CD4-positive, CD25-positive, alpha-beta regulatory T cell (primary cell): ENCODE data around the gene ARFGEF3. TPM values are rescaled to one million over a fixed set of nuclear protein-coding genes. Genes with fewer than 3 reads are reported as not detected.

Experiments
- ATAC-seq, 2 donors: fragments of 150-1000 bp; cut with Tn5 transposase; one replicate each; pipeline ENCODE4 v1.10.0; 2021; ENCODE audit warnings: low read depth in 2 of 2, moderate number of reproducible peaks in 2 of 2, moderate library complexity in 1 of 2
- DNase-seq, 3 donors: peaks; one replicate each; pipeline versions ENCODE4 v3.0.0 to v3.0.0-alpha.2; 2012 to 2022; ENCODE audit warnings: mixed read lengths in 1 of 3
- H3K27ac ChIP-seq: one replicate; pipeline ENCODE4 v1.7.0; 2013; ENCODE audit warnings: mild to moderate bottlenecking, low read length; ENCODE audit not compliant: insufficient read depth, poor library complexity, severe bottlenecking
- H3K27me3 ChIP-seq: one replicate; pipeline ENCODE4 v1.7.0; 2013; ENCODE audit warnings: low read length; ENCODE audit not compliant: control insufficient read depth, insufficient read depth
- H3K36me3 ChIP-seq: one replicate; pipeline ENCODE4 v1.7.0; 2013; ENCODE audit warnings: mild to moderate bottlenecking, low read length, moderate library complexity; ENCODE audit not compliant: control insufficient read depth, insufficient read depth
- H3K4me1 ChIP-seq: 2 replicates; pipeline ENCODE4 v1.7.0; 2013; ENCODE audit warnings: mild to moderate bottlenecking, low read length; ENCODE audit not compliant: insufficient read depth, control insufficient read depth, poor library complexity, severe bottlenecking
- H3K4me3 ChIP-seq: one replicate; pipeline ENCODE4 v1.7.0; 2013; ENCODE audit warnings: low read depth, mild to moderate bottlenecking, low read length, moderate library complexity
- H3K9me3 ChIP-seq, 2 experiments: 1 replicate in 1 of 2; 2 replicates in 1 of 2; pipeline ENCODE4 v1.7.0; 2013; ENCODE audit warnings: low read length in 2 of 2, mild to moderate bottlenecking in 1 of 2, moderate library complexity in 1 of 2; ENCODE audit not compliant: control insufficient read depth in 2 of 2
- H3K27ac Mint-ChIP-seq, 3 donors: one replicate each; pipeline ENCODE4 v1.8.0; 2020 to 2022; ENCODE audit warnings: mild to moderate bottlenecking in 3 of 3, mixed read lengths in 3 of 3, moderate library complexity in 2 of 3
- H3K27me3 Mint-ChIP-seq: one replicate; pipeline ENCODE4 v1.8.0; 2022; ENCODE audit warnings: mild to moderate bottlenecking, mixed read lengths
- H3K36me3 Mint-ChIP-seq: one replicate; pipeline ENCODE4 v1.8.0; 2020; ENCODE audit warnings: mixed read lengths
- H3K4me1 Mint-ChIP-seq, 4 donors: one replicate each; pipeline ENCODE4 v1.8.0; 2020 to 2022; ENCODE audit warnings: mixed read lengths in 4 of 4, mild to moderate bottlenecking in 1 of 4
- H3K4me3 Mint-ChIP-seq, 4 donors: one replicate each; pipeline ENCODE4 v1.8.0; 2020 to 2022; ENCODE audit warnings: mild to moderate bottlenecking in 4 of 4, mixed read lengths in 4 of 4, moderate library complexity in 3 of 4
- H3K9me3 Mint-ChIP-seq, 7 donors: one replicate each; pipeline ENCODE4 v1.8.0; 2020 to 2022; ENCODE audit warnings: mixed read lengths in 7 of 7, mild to moderate bottlenecking in 3 of 7, moderate library complexity in 2 of 7
- polyA plus RNA-seq, 4 donors: library from polyadenylated mRNA; unstranded; fragments of 300-500 nt; fragmentation: Illumina TruSeq; gene quantifications; one replicate each; pipeline ENCODE4 v1.2.3, GENCODE V29; 2021
- total RNA-seq: library from RNA; stranded (reverse); gene quantifications from one replicate; pipeline ENCODE4 v1.2.3, GENCODE V29; 2022

Gene ARFGEF3
- total and polyA plus RNA-seq, 5 donors from 2014 or later: not detected

DNA sequence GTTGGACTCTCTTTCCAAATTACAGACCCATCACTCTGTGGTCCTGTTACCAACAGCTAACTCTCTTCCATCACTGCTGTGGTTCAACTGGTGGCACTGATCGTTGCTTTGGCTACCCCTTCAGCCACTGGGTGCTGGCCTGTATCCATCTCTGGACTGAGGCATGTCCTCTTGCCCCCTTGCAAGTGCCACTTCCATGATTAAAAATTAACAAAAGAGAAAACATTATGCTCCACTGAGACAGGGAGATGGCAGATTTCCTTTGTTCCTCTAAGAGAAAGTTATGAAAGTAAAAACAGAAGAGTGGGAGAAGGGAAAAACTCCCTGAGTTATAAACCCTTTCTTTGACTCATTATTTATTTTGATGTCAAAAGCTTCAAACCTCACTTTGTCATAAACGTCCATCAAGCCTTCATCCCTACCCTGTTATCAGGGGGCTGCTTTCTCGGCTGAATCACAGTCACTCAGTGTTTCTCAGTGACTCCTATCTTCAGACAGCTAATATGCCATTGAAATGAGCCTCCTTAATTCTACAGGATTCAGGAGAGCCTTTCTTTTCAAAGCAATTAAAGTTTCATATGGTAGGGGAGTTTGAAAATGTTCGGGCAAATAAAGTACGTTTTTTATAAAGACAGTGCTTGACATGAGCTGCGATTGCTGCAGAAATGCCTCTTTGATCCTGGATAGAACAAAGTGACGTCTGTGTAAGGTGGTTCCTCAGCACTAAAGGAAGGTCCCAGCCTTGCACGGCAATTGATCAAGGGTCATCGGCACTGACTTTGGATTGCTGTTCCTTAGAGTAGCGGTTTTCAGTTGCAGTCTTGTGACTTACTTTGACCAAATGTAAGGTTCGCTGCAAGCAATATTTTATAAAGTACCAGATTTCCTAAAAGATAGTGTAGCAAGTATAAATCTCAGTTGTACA, 106.5 kb downstream of the ARFGEF3 start:
- Mint-ChIP-seq H3K4me1 (no peaks in the 10 kb centered on the region), H3K36me3 (no peaks in the 10 kb centered on the region), H3K9me3 (peaks cover 0 to 2% (median 0%) of the 10 kb centered on the region in 7 donors), H3K27ac (no peak overlapping the region), H3K4me3 (no peak overlapping the region), H3K27me3 (no peaks in the 10 kb centered on the region)
- Histone ChIP-seq H3K36me3 (no peaks in the 10 kb centered on the region), H3K9me3 (no peaks in the 10 kb centered on the region), H3K27me3 (peaks cover 3% of the 10 kb centered on the region), H3K27ac (no peak overlapping the region), H3K4me3 (no peak overlapping the region), H3K4me1 (no peaks in the 10 kb centered on the region)
- no peak for DNase-seq
- ATAC-seq: no peak

DNA sequence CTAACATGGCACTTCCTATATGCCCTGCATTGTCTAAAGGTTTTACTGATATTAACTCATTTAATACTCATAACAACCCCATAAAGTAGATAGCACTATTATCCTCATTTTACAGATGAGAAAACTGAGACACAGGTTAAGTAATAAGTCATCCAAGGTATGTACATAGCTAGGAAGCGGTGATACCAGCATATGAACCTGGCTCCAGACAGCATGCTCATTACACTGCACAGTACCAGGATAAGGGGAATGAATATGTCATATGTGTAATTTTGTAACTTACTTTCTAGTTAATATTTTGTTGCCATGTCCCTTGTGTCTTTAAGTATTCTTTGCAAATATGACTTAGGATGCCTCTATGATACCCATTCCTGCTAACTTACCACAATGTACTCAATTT, 109.7 kb downstream of the ARFGEF3 start:
- Mint-ChIP-seq H3K36me3 (no peaks in the 10 kb centered on the region), H3K27ac (no peak overlapping the region), H3K4me3 (no peak overlapping the region), H3K27me3 (no peaks in the 10 kb centered on the region), H3K9me3 (no peaks in the 10 kb centered on the region), H3K4me1 (no peaks in the 10 kb centered on the region)
- no peaks in the 10 kb centered on the region for H3K36me3 ChIP-seq
- H3K27me3 ChIP-seq: no peaks in the 10 kb centered on the region
- no peaks in the 10 kb centered on the region for H3K9me3 ChIP-seq
- no peak overlapping the region for H3K27ac ChIP-seq
- ATAC-seq (no peak), DNase-seq (no peak)
- no peak overlapping the region for H3K4me3 ChIP-seq
- H3K4me1 ChIP-seq: no peaks in the 10 kb centered on the region

DNA sequence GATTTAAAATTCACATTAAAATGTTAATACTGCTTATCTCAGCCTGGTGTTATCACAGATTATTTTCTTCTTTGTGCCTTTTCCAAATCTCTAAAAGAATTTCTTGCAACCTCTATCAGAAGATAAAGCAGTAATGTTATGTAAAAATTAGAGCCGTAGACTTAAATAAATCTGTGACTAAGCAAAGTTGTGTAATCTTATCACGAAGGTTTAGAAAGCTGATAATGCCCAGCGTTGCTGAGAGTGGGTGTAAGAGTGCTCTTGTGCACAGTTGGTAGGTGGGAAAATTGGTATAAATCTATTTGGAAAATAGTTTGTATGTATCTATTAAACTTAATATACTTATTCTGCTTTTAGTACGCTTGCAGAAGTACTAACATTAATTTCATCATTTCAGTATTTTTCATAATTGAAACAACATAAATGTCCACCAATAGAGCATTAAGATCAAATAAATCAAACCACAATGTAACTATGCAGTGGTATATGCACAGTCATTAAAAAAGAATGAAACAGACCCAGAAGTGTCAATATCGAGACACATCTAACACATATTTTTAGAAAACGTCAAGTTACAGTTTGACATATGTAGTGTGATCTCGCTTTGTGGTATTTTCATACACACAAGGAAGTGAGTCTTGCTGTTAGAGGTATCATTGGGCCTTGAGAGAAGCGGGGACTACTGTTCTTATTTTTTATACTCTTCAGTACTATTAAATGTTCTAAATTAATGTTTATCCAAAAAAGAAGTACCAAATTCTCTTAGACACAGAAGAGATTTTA, 111.0 kb downstream of the ARFGEF3 start:
- no peaks in the 10 kb centered on the region for H3K36me3 Mint-ChIP-seq
- no peak overlapping the region for H3K4me3 Mint-ChIP-seq
- no peaks in the 10 kb centered on the region for H3K4me1 Mint-ChIP-seq
- no peaks in the 10 kb centered on the region for H3K27me3 ChIP-seq
- no peak overlapping the region for H3K27ac ChIP-seq
- no peak overlapping the region for H3K4me3 ChIP-seq
- H3K36me3 ChIP-seq: no peaks in the 10 kb centered on the region
- ATAC-seq (no peak), DNase-seq (no peak)
- H3K9me3 Mint-ChIP-seq: no peaks in the 10 kb centered on the region
- no peak overlapping the region for H3K27ac Mint-ChIP-seq
- H3K4me1 ChIP-seq: no peaks in the 10 kb centered on the region
- H3K27me3 Mint-ChIP-seq: no peaks in the 10 kb centered on the region
- H3K9me3 ChIP-seq: no peaks in the 10 kb centered on the region

DNA sequence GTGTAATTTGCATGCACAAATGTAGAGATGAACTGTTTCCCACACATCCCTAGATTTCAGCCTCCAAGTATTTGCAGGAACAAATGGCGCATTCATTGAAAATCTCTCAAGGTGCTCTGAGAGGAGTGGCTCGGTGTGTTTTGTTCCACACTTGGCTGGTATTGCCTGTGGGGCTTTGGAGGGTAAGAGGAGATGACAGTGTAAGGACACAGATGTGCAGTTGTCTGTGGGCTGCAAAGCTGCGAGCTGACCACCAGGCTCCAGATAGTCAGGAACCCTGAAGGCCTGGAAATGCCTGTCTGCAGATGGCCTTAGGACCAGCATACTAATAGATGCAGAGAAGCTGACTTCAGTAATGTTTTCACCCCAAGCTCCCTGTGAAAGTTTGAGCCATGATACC, 114.2 kb downstream of the ARFGEF3 start:
- DNase-seq (no peak), ATAC-seq (no peak)
- H3K4me1 Mint-ChIP-seq: no peaks in the 10 kb centered on the region
- no peak overlapping the region for H3K4me3 ChIP-seq
- H3K27ac ChIP-seq: no peak overlapping the region
- no peak overlapping the region for H3K27ac Mint-ChIP-seq
- H3K4me3 Mint-ChIP-seq: no peak overlapping the region
- H3K36me3 ChIP-seq: no peaks in the 10 kb centered on the region
- no peaks in the 10 kb centered on the region for H3K4me1 ChIP-seq
- H3K27me3 Mint-ChIP-seq: no peaks in the 10 kb centered on the region
- no peaks in the 10 kb centered on the region for H3K9me3 Mint-ChIP-seq
- no peaks in the 10 kb centered on the region for H3K27me3 ChIP-seq
- H3K36me3 Mint-ChIP-seq: no peaks in the 10 kb centered on the region
- no peaks in the 10 kb centered on the region for H3K9me3 ChIP-seq

DNA sequence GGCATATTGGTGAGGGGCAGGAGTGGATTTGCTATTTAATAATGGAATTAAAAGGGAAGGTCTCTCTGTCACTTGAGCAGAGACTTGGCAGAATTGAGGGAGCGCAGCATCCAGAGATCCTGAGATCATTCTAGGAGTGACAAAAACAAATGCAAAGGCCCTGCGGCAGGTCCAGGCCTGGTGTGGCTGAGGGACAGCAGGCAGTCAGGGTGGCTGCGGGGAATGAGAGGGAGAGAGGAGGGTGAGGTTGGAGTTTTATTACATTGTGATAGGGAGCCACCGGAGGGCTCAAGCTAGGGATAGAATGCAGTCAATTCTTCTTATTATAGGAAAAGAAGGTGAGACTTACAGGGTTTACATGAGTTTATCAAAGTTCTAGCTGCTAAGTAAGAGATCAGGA, 116.1 kb downstream of the ARFGEF3 start:
- no peak for ATAC-seq
- H3K4me1 Mint-ChIP-seq: no peaks in the 10 kb centered on the region
- H3K9me3 Mint-ChIP-seq: no peaks in the 10 kb centered on the region
- H3K4me3 ChIP-seq: no peak overlapping the region
- no peak overlapping the region for H3K4me3 Mint-ChIP-seq
- H3K27me3 Mint-ChIP-seq: no peaks in the 10 kb centered on the region
- DNase-seq: no peak
- no peak overlapping the region for H3K27ac ChIP-seq
- H3K36me3 ChIP-seq: no peaks in the 10 kb centered on the region
- H3K27me3 ChIP-seq: no peaks in the 10 kb centered on the region
- no peak overlapping the region for H3K27ac Mint-ChIP-seq
- H3K9me3 ChIP-seq: no peaks in the 10 kb centered on the region
- no peaks in the 10 kb centered on the region for H3K36me3 Mint-ChIP-seq
- H3K4me1 ChIP-seq: no peaks in the 10 kb centered on the region

DNA sequence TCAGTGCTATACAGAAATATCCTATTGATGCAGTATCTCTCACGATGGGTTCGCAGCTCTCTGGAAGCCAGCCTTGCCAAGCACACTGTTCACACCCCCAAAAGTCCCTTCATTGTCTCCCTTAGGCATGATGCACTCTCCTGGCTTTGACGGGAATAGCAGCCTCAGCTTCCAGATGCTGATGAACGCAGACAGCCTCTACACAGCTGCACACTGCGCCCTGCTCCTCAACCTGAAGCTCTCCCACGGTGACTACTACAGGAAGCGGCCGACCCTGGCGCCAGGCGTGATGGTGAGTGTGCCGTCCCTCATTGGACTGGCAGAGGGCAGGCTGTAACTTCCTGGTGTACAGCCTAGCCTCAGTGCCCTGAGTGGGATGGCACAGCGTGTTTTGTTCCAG, 116.6 kb downstream of the ARFGEF3 start:
- Histone ChIP-seq H3K4me1 (no peaks in the 10 kb centered on the region), H3K9me3 (no peaks in the 10 kb centered on the region), H3K27me3 (no peaks in the 10 kb centered on the region), H3K36me3 (no peaks in the 10 kb centered on the region), H3K4me3 (no peak overlapping the region), H3K27ac (no peak overlapping the region)
- Mint-ChIP-seq H3K4me3 (no peak overlapping the region), H3K27me3 (no peaks in the 10 kb centered on the region), H3K4me1 (no peaks in the 10 kb centered on the region), H3K9me3 (no peaks in the 10 kb centered on the region), H3K36me3 (no peaks in the 10 kb centered on the region), H3K27ac (no peak overlapping the region)
- peak in 1 of 2 donors; percentile 25 for ATAC-seq
- DNase-seq: no peak

DNA sequence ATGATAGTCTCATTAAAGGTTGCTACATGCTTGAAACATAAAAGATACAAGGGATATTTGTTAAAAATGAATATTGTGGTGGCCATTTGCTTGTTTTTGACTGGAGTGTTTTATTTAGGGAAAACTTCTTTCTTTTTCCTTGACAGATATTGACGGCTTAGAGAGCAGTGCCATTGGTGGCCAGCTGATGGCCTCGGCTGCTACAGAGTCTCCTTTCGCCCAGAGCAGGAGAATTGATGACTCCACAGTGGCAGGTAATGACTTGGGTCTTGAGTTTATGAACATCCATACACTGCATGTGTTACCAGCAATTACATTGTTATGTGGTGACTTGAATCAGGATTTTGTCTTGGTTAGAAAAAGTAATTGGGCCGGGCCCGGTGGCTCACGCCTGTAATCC, 124.1 kb downstream of the ARFGEF3 start:
- Histone ChIP-seq H3K4me1 (no peaks in the 10 kb centered on the region), H3K27ac (no peak overlapping the region), H3K4me3 (no peak overlapping the region), H3K9me3 (no peaks in the 10 kb centered on the region), H3K27me3 (no peaks in the 10 kb centered on the region), H3K36me3 (no peaks in the 10 kb centered on the region)
- DNase-seq: no peak
- ATAC-seq: no peak
- H3K4me1 Mint-ChIP-seq: peaks cover 0 to 10% (median 2%) of the 10 kb centered on the region in 4 donors
- no peak overlapping the region for H3K27ac Mint-ChIP-seq
- no peaks in the 10 kb centered on the region for H3K9me3 Mint-ChIP-seq
- H3K4me3 Mint-ChIP-seq: no peak overlapping the region
- H3K27me3 Mint-ChIP-seq: no peaks in the 10 kb centered on the region
- no peaks in the 10 kb centered on the region for H3K36me3 Mint-ChIP-seq
